GM23338 (cell line): ENCODE data around the gene KCNMB2. TPM values are rescaled to one million over a fixed set of nuclear protein-coding genes. Genes with fewer than 3 reads are reported as not detected.

ENCODE experiments used
- ATAC-seq: fragments of 200-7000 bp; cut with Tn5 transposase; 3 replicates; pipeline ENCODE4 v1.9.1; 2020
- DNase-seq: peaks from one replicate; pipeline ENCODE4 v3.0.0-alpha.2; 2015; ENCODE audit warnings: low spot score
- H2AFZ ChIP-seq: fragments of 200-600 bp; sonication (generic); 2 replicates; pipeline ENCODE4 v1.8.0; 2016; ENCODE audit warnings: antibody characterized with exemption, mild to moderate bottlenecking, moderate library complexity
- H3F3A ChIP-seq: fragments of 200-600 bp; sonication (generic); replicated peaks from 2 replicates; pipeline ENCODE4 v1.8.0; 2017; ENCODE audit warnings: antibody characterized with exemption, mixed run types, low read depth
- H3K27ac ChIP-seq: fragments of 200-600 bp; sonication (generic); 2 replicates; pipeline ENCODE4 v1.6.1; 2016; ENCODE audit warnings: low read depth
- H3K27me3 ChIP-seq: fragments of 200-600 bp; sonication (generic); 2 replicates; pipeline ENCODE4 v1.8.0; 2016; ENCODE audit warnings: mild to moderate bottlenecking, mixed run types, moderate library complexity; ENCODE audit not compliant: insufficient read depth
- H3K36me3 ChIP-seq: fragments of 200-600 bp; sonication (generic); 2 replicates; pipeline ENCODE4 v1.8.0; 2016; ENCODE audit warnings: mild to moderate bottlenecking; ENCODE audit not compliant: insufficient read depth
- H3K4me1 ChIP-seq: fragments of 200-600 bp; sonication (generic); 2 replicates; pipeline ENCODE4 v1.8.0; 2016; ENCODE audit warnings: mild to moderate bottlenecking, moderate library complexity; ENCODE audit not compliant: insufficient read depth
- H3K4me2 ChIP-seq: fragments of 200-600 bp; sonication (generic); 2 replicates; pipeline ENCODE4 v1.7.1; 2017; ENCODE audit warnings: mixed run types
- H3K4me3 ChIP-seq: fragments of 200-600 bp; sonication (generic); 2 replicates; pipeline ENCODE4 v1.6.1; 2016; ENCODE audit warnings: mixed run types
- H3K79me2 ChIP-seq: fragments of 200-600 bp; sonication (generic); replicated peaks from 2 replicates; pipeline ENCODE4 v1.8.0; 2017; ENCODE audit warnings: mild to moderate bottlenecking; ENCODE audit not compliant: insufficient read depth
- H3K9me2 ChIP-seq: fragments of 200-600 bp; sonication (generic); 2 replicates; pipeline ENCODE4 v1.8.0; 2017; ENCODE audit not compliant: insufficient read depth
- H4K20me1 ChIP-seq: fragments of 200-600 bp; sonication (generic); replicated peaks from 2 replicates; pipeline ENCODE4 v1.8.0; 2017; ENCODE audit warnings: mild to moderate bottlenecking; ENCODE audit not compliant: insufficient read depth
- H3K27ac Mint-ChIP-seq: 2 replicates; pipeline ENCODE4 v1.8.0; 2020; ENCODE audit warnings: inconsistent platforms, mild to moderate bottlenecking, moderate library complexity, mixed read lengths
- H3K27me3 Mint-ChIP-seq: 3 replicates; pipeline ENCODE4 v1.8.0; 2022; ENCODE audit warnings: low read depth, mild to moderate bottlenecking, moderate library complexity, mixed read lengths, inconsistent platforms; ENCODE audit not compliant: insufficient read depth, poor library complexity
- H3K36me3 Mint-ChIP-seq: 3 replicates; pipeline ENCODE4 v1.8.0; 2021; ENCODE audit warnings: low read depth, mild to moderate bottlenecking, inconsistent platforms, moderate library complexity, mixed read lengths
- H3K4me1 Mint-ChIP-seq: 3 replicates; pipeline ENCODE4 v1.8.0; 2020; ENCODE audit warnings: mild to moderate bottlenecking, inconsistent platforms, mixed read lengths
- H3K4me3 Mint-ChIP-seq: 3 replicates; pipeline ENCODE4 v1.8.0; 2021; ENCODE audit warnings: moderate library complexity, mild to moderate bottlenecking, inconsistent platforms, mixed read lengths
- H3K9me3 Mint-ChIP-seq: 3 replicates; pipeline ENCODE4 v1.8.0; 2020; ENCODE audit warnings: moderate library complexity, mild to moderate bottlenecking, inconsistent platforms, mixed read lengths
- CREB1 ChIP-seq: fragments of 250-450 bp; sonication (Bioruptor Pico); IDR thresholded peaks from 2 replicates; pipeline ENCODE4 v1.5.0; 2020; ENCODE audit warnings: low read depth, mild to moderate bottlenecking, moderate library complexity
- CTCF ChIP-seq, 2 experiments: fragments of 200-600 bp in 1 of 2; sonication (generic) in 1 of 2; conservative IDR thresholded peaks; 2 replicates each; pipeline versions ENCODE4 v1.5.1 to v1.6.1; 2016 to 2017; ENCODE audit warnings: antibody characterized with exemption in 2 of 2, low read depth in 2 of 2, mild to moderate bottlenecking in 2 of 2, moderate library complexity in 1 of 2
- ETS1 ChIP-seq: IDR thresholded peaks from 2 replicates; pipeline ENCODE4 v1.6.1; 2016; ENCODE audit warnings: antibody characterized with exemption
- EZH2 ChIP-seq: fragments of 200-600 bp; sonication (generic); IDR thresholded peaks from one replicate; pipeline ENCODE4 v1.8.0; 2017; ENCODE audit warnings: antibody characterized with exemption, mild to moderate bottlenecking, low read depth; ENCODE audit not compliant: unreplicated experiment
- EZH2phosphoT487 ChIP-seq: fragments of 200-600 bp; sonication (generic); IDR thresholded peaks from one replicate; pipeline ENCODE4 v1.8.1; 2018; ENCODE audit warnings: antibody characterized with exemption; ENCODE audit not compliant: unreplicated experiment
- JUNB ChIP-seq: IDR thresholded peaks from one replicate; pipeline ENCODE4 v1.6.1; 2016; ENCODE audit warnings: antibody characterized with exemption; ENCODE audit not compliant: unreplicated experiment
- NANOG ChIP-seq: IDR thresholded peaks from 2 replicates; pipeline ENCODE4 v1.6.1; 2016; ENCODE audit warnings: antibody characterized with exemption, borderline replicate concordance
- POLR2AphosphoS5 ChIP-seq: IDR thresholded peaks from 2 replicates; pipeline ENCODE4 v1.6.1; 2016; ENCODE audit warnings: antibody characterized with exemption, low read depth
- STAT1 ChIP-seq: IDR thresholded peaks from one replicate; pipeline ENCODE4 v1.6.1; 2016; ENCODE audit warnings: antibody characterized with exemption; ENCODE audit not compliant: unreplicated experiment
- ZNF114 ChIP-seq: fragments of 250-450 bp; sonication (Bioruptor Pico); IDR thresholded peaks from 2 replicates; pipeline ENCODE4 v1.5.0; 2020; ENCODE audit warnings: mild to moderate bottlenecking, moderate library complexity
- ZNF331 ChIP-seq: fragments of 250-450 bp; sonication (Bioruptor Pico); IDR thresholded peaks from 2 replicates; pipeline ENCODE4 v1.5.0; 2020; ENCODE audit warnings: low read depth, mild to moderate bottlenecking, moderate library complexity
- polyA plus RNA-seq: library from polyadenylated mRNA; unstranded; fragments of >200 nt; fragmentation: Nextera tagmentation; extraction: Ambion mirVana; gene quantifications from 2 replicates; pipeline ENCODE4 v1.2.1, GENCODE V29; 2016
- total RNA-seq: library from RNA; depleted of rRNA; stranded (reverse); fragments of >200 nt; shearing (Covaris generic); gene quantifications from 2 replicates; pipeline ENCODE4 v1.2.3, GENCODE V29; 2014
- TF ChIP-seq, protein P1 (sequence below): fragments of 250-450 bp; sonication (Bioruptor Pico); IDR thresholded peaks from 2 replicates; pipeline ENCODE4 v1.5.0; 2020; ENCODE audit warnings: mild to moderate bottlenecking, moderate library complexity
- TF ChIP-seq, protein P2 (sequence below): IDR thresholded peaks from one replicate; pipeline ENCODE4 v1.6.1; 2018; ENCODE audit warnings: antibody characterized with exemption; ENCODE audit not compliant: unreplicated experiment

Gene KCNMB2
- total and polyA plus RNA-seq, 2 experiments from 2014 or later = 0.53 TPM; not detected in 1

- H3K27me3 ChIP-seq = no peaks in the 10 kb centered on the region
- Mint-ChIP-seq H3K9me3 (peaks cover 15% of the 10 kb centered on the region), H3K27me3 (no peaks in the 10 kb centered on the region), H3K4me3 (no peak overlapping the region), H3K4me1 (peaks cover 11% of the 10 kb centered on the region; the same call in 2 of the 3 replicates), H3K36me3 (peaks cover 14% of the 10 kb centered on the region), H3K27ac (no peak overlapping the region; the same call in 1 of the 2 replicates)
- no peaks in the 10 kb centered on the region for H3K9me2 ChIP-seq
- no peaks in the 10 kb centered on the region for H3K36me3 ChIP-seq
- ATAC-seq (no peak), DNase-seq (no peak)
- no peaks in the 10 kb centered on the region for H3F3A ChIP-seq
- no peak overlapping the region for H3K4me3 ChIP-seq
- no peak for TF ChIP-seq JUNB
- TF ChIP-seq, protein P1, sequence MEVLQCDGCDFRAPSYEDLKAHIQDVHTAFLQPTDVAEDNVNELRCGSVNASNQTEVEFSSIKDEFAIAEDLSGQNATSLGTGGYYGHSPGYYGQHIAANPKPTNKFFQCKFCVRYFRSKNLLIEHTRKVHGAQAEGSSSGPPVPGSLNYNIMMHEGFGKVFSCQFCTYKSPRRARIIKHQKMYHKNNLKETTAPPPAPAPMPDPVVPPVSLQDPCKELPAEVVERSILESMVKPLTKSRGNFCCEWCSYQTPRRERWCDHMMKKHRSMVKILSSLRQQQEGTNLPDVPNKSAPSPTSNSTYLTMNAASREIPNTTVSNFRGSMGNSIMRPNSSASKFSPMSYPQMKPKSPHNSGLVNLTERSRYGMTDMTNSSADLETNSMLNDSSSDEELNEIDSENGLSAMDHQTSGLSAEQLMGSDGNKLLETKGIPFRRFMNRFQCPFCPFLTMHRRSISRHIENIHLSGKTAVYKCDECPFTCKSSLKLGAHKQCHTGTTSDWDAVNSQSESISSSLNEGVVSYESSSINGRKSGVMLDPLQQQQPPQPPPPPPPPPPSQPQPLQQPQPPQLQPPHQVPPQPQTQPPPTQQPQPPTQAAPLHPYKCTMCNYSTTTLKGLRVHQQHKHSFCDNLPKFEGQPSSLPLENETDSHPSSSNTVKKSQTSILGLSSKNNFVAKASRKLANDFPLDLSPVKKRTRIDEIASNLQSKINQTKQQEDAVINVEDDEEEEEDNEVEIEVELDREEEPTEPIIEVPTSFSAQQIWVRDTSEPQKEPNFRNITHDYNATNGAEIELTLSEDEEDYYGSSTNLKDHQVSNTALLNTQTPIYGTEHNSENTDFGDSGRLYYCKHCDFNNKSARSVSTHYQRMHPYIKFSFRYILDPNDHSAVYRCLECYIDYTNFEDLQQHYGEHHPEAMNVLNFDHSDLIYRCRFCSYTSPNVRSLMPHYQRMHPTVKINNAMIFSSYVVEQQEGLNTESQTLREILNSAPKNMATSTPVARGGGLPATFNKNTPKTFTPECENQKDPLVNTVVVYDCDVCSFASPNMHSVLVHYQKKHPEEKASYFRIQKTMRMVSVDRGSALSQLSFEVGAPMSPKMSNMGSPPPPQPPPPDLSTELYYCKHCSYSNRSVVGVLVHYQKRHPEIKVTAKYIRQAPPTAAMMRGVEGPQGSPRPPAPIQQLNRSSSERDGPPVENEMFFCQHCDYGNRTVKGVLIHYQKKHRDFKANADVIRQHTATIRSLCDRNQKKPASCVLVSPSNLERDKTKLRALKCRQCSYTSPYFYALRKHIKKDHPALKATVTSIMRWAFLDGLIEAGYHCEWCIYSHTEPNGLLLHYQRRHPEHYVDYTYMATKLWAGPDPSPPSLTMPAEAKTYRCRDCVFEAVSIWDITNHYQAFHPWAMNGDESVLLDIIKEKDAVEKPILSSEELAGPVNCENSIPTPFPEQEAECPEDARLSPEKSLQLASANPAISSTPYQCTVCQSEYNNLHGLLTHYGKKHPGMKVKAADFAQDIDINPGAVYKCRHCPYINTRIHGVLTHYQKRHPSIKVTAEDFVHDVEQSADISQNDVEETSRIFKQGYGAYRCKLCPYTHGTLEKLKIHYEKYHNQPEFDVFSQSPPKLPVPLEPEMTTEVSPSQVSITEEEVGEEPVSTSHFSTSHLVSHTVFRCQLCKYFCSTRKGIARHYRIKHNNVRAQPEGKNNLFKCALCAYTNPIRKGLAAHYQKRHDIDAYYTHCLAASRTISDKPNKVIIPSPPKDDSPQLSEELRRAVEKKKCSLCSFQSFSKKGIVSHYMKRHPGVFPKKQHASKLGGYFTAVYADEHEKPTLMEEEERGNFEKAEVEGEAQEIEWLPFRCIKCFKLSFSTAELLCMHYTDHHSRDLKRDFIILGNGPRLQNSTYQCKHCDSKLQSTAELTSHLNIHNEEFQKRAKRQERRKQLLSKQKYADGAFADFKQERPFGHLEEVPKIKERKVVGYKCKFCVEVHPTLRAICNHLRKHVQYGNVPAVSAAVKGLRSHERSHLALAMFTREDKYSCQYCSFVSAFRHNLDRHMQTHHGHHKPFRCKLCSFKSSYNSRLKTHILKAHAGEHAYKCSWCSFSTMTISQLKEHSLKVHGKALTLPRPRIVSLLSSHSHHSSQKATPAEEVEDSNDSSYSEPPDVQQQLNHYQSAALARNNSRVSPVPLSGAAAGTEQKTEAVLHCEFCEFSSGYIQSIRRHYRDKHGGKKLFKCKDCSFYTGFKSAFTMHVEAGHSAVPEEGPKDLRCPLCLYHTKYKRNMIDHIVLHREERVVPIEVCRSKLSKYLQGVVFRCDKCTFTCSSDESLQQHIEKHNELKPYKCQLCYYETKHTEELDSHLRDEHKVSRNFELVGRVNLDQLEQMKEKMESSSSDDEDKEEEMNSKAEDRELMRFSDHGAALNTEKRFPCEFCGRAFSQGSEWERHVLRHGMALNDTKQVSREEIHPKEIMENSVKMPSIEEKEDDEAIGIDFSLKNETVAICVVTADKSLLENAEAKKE = no peak
- TF ChIP-seq, protein P2, sequence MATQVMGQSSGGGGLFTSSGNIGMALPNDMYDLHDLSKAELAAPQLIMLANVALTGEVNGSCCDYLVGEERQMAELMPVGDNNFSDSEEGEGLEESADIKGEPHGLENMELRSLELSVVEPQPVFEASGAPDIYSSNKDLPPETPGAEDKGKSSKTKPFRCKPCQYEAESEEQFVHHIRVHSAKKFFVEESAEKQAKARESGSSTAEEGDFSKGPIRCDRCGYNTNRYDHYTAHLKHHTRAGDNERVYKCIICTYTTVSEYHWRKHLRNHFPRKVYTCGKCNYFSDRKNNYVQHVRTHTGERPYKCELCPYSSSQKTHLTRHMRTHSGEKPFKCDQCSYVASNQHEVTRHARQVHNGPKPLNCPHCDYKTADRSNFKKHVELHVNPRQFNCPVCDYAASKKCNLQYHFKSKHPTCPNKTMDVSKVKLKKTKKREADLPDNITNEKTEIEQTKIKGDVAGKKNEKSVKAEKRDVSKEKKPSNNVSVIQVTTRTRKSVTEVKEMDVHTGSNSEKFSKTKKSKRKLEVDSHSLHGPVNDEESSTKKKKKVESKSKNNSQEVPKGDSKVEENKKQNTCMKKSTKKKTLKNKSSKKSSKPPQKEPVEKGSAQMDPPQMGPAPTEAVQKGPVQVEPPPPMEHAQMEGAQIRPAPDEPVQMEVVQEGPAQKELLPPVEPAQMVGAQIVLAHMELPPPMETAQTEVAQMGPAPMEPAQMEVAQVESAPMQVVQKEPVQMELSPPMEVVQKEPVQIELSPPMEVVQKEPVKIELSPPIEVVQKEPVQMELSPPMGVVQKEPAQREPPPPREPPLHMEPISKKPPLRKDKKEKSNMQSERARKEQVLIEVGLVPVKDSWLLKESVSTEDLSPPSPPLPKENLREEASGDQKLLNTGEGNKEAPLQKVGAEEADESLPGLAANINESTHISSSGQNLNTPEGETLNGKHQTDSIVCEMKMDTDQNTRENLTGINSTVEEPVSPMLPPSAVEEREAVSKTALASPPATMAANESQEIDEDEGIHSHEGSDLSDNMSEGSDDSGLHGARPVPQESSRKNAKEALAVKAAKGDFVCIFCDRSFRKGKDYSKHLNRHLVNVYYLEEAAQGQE = no peak
- TF ChIP-seq ETS1 = no peak
- no peak for TF ChIP-seq ZNF114 (CRISPR knock-in tag)
- no peak for TF ChIP-seq EZH2phosphoT487
- TF ChIP-seq CREB1 (CRISPR knock-in tag) = no peak
- TF ChIP-seq POLR2AphosphoS5 = no peak
- TF ChIP-seq EZH2 = no peak
- no peak for TF ChIP-seq STAT1
- TF ChIP-seq CTCF (conservative IDR thresholded peaks at IDR 0.05; ENCODE audit: low read depth in 2 of 2) = no peak
- TF ChIP-seq ZNF331 = no peak
- no peak for TF ChIP-seq NANOG
- no peak overlapping the region for H3K4me2 ChIP-seq
- H3K27ac ChIP-seq = no peak overlapping the region
- no peak overlapping the region for H2AFZ ChIP-seq
- H4K20me1 ChIP-seq = no peaks in the 10 kb centered on the region
- peaks cover 9% of the 10 kb centered on the region for H3K4me1 ChIP-seq
- H3K79me2 ChIP-seq = no peaks in the 10 kb centered on the region; the same call in 1 of the 2 replicates
Measured at GRCh38 chr3:178844916-178845315, 308.7 kb downstream of the KCNMB2 start.
